ENCODE data around the gene NUP50.

NUP50 gene

GRCh38 chr22:45211435-45211834 lies 47.7 kb downstream of the NUP50 start:
- no peak for FAIRE-seq

GRCh38 chr22:45211848-45212247 lies 48.1 kb downstream of the NUP50 start:
- no peak for FAIRE-seq

- no peak for FAIRE-seq
Observed at GRCh38 chr22:45212306-45212709, 48.6 kb downstream of the NUP50 start.

GRCh38 chr22:45212992-45213751 lies 49.4 kb downstream of the NUP50 start:
- FAIRE-seq = no peak

- FAIRE-seq = no peak
Observed at GRCh38 chr22:45216133-45217003, 52.6 kb downstream of the NUP50 start.

- no peak for FAIRE-seq
Observed at GRCh38 chr22:45217345-45217744, 53.6 kb downstream of the NUP50 start.

- FAIRE-seq = no peak
Observed at GRCh38 chr22:45217806-45218205, 54.1 kb downstream of the NUP50 start.

- no peak for FAIRE-seq
Observed at GRCh38 chr22:45218976-45219375, 55.3 kb downstream of the NUP50 start.

GRCh38 chr22:45221201-45221600 lies 57.5 kb downstream of the NUP50 start:
- FAIRE-seq = no peak

GRCh38 chr22:45223304-45224117 lies 59.8 kb downstream of the NUP50 start:
- FAIRE-seq = no peak

GRCh38 chr22:45224331-45224730 lies 60.6 kb downstream of the NUP50 start:
- no peak for FAIRE-seq

GRCh38 chr22:45224988-45225731 lies 61.4 kb downstream of the NUP50 start:
- no peak for FAIRE-seq

- FAIRE-seq = no peak
Observed at GRCh38 chr22:45225732-45226502, 62.2 kb downstream of the NUP50 start.

GRCh38 chr22:45226503-45227186 lies 62.9 kb downstream of the NUP50 start:
- FAIRE-seq = no peak

- FAIRE-seq = no peak
Observed at GRCh38 chr22:45227645-45228400, 64.1 kb downstream of the NUP50 start.

GRCh38 chr22:45228401-45228754 lies 64.7 kb downstream of the NUP50 start:
- no peak for FAIRE-seq

GRCh38 chr22:45229181-45229580 lies 65.5 kb downstream of the NUP50 start:
- FAIRE-seq = no peak

GRCh38 chr22:45230026-45230721 lies 66.4 kb downstream of the NUP50 start:
- FAIRE-seq = no peak

- no peak for FAIRE-seq
Observed at GRCh38 chr22:45231293-45231692, 67.6 kb downstream of the NUP50 start.

GRCh38 chr22:45233386-45233785 lies 69.7 kb downstream of the NUP50 start:
- FAIRE-seq = no peak

Data from endometrium (tissue), 2 donors.